GM10847 (cell line): Measurements from ENCODE around the gene MTMR3.

Source experiments
- POLR2A ChIP-seq: IDR thresholded peaks from 2 replicates; pipeline ENCODE4 v1.6.1; 2011; ENCODE audit not compliant: insufficient read length; ENCODE audit errors: extremely low read depth

MTMR3 gene

GRCh38 chr22:29892315-29893156 is 9.6 kb downstream of the MTMR3 start:
- TF ChIP-seq POLR2A = no peak

- TF ChIP-seq POLR2A = no peak
Measured at GRCh38 chr22:29901354-29901753, 18.4 kb downstream of the MTMR3 start.

GRCh38 chr22:29903371-29903770 is 20.4 kb downstream of the MTMR3 start:
- no peak for TF ChIP-seq POLR2A

GRCh38 chr22:29904020-29904419 is 21.0 kb downstream of the MTMR3 start:
- no peak for TF ChIP-seq POLR2A

GRCh38 chr22:29907753-29908515 is 25.0 kb downstream of the MTMR3 start:
- no peak for TF ChIP-seq POLR2A

GRCh38 chr22:29912141-29912540 is 29.2 kb downstream of the MTMR3 start:
- no peak for TF ChIP-seq POLR2A

GRCh38 chr22:29912605-29913398 is 29.8 kb downstream of the MTMR3 start:
- TF ChIP-seq POLR2A = no peak

- TF ChIP-seq POLR2A = no peak
Measured at GRCh38 chr22:29914165-29914564, 31.2 kb downstream of the MTMR3 start.

- no peak for TF ChIP-seq POLR2A
Measured at GRCh38 chr22:29914991-29915533, 32.1 kb downstream of the MTMR3 start.

- TF ChIP-seq POLR2A = no peak
Measured at GRCh38 chr22:29916007-29916544, 33.1 kb downstream of the MTMR3 start.

- TF ChIP-seq POLR2A = no peak
Measured at GRCh38 chr22:29917052-29917902, 34.3 kb downstream of the MTMR3 start.

- no peak for TF ChIP-seq POLR2A
Measured at GRCh38 chr22:29925402-29925801, 42.4 kb downstream of the MTMR3 start.

- no peak for TF ChIP-seq POLR2A
Measured at GRCh38 chr22:29926057-29926456, 43.1 kb downstream of the MTMR3 start.

- TF ChIP-seq POLR2A = no peak
Measured at GRCh38 chr22:29932136-29932535, 49.2 kb downstream of the MTMR3 start.

- TF ChIP-seq POLR2A = no peak
Measured at GRCh38 chr22:29933619-29934018, 50.6 kb downstream of the MTMR3 start.

- no peak for TF ChIP-seq POLR2A
Measured at GRCh38 chr22:29934596-29934995, 51.6 kb downstream of the MTMR3 start.
